Measurements from ENCODE around the gene JMJD8.

The JMJD8 gene

GRCh38 chr16:670485-671352 is 13.4 kb downstream of the JMJD8 start:
- H3K56ac ChIP-seq (ENCODE audit: low read length), result no peak overlapping the region
- no peak overlapping the region for H3K23ac ChIP-seq (ENCODE audit: low read length)
- DNase-seq, result no peak
- H3K4me2 ChIP-seq (ENCODE audit: low read length), result no peak overlapping the region
- peaks cover 22% of the 10 kb centered on the region for H3K36me3 ChIP-seq (ENCODE audit: control insufficient read depth, insufficient read depth, low read length)
- no peak overlapping the region for H3K27ac ChIP-seq (ENCODE audit: low read depth, low read length)
- H3K18ac ChIP-seq (ENCODE audit: low read length), result no peak overlapping the region
- H3K4me1 ChIP-seq (ENCODE audit: control insufficient read depth, low read depth, low read length), result peaks cover 5% of the 10 kb centered on the region
- no peak overlapping the region for H3K4ac ChIP-seq (ENCODE audit: low read depth, low read length)
- H4K5ac ChIP-seq (ENCODE audit: low read length), result no peak overlapping the region
- no peak overlapping the region for H2BK15ac ChIP-seq (replicated peaks; ENCODE audit: low read depth)
- no peaks in the 10 kb centered on the region for H3K27me3 ChIP-seq (ENCODE audit: insufficient read depth, low read length, poor library complexity)
- H3K4me3 ChIP-seq (ENCODE audit: low read length), result no peak overlapping the region
- H2BK5ac ChIP-seq (ENCODE audit: low read length), result no peak overlapping the region
- H3K9ac ChIP-seq (ENCODE audit: low read length), result no peak overlapping the region
- H3K79me2 ChIP-seq (ENCODE audit: control insufficient read depth, insufficient read depth, low read length), result peaks cover 12% of the 10 kb centered on the region
- H4K8ac ChIP-seq (ENCODE audit: low read depth, low read length), result no peak overlapping the region
- WGBS (ENCODE audit: extremely low coverage, insufficient coverage, low lambda C conversion rate), result no CpG with 5 or more reads among the region's 52 CpGs
- H3K79me1 ChIP-seq (ENCODE audit: low read length), result peaks cover 9% of the 10 kb centered on the region
- no peak overlapping the region for H2AK5ac ChIP-seq (ENCODE audit: low read length)
- H2BK120ac ChIP-seq (ENCODE audit: low read depth, low read length), result no peak overlapping the region

GRCh38 chr16:669666-670065 is 14.5 kb downstream of the JMJD8 start:
- Histone ChIP-seq H2BK15ac (replicated peaks; ENCODE audit: low read depth) (no peak overlapping the region), H3K18ac (ENCODE audit: low read length) (no peak overlapping the region), H4K8ac (ENCODE audit: low read depth, low read length) (no peak overlapping the region), H3K79me1 (ENCODE audit: low read length) (peaks cover 9% of the 10 kb centered on the region), H2AK5ac (ENCODE audit: low read length) (no peak overlapping the region), H2BK5ac (ENCODE audit: low read length) (no peak overlapping the region), H3K36me3 (ENCODE audit: control insufficient read depth, insufficient read depth, low read length) (peaks cover 22% of the 10 kb centered on the region), H3K27ac (ENCODE audit: low read depth, low read length) (no peak overlapping the region), H3K4me3 (ENCODE audit: low read length) (no peak overlapping the region), H3K27me3 (ENCODE audit: insufficient read depth, low read length, poor library complexity) (no peaks in the 10 kb centered on the region), H3K4ac (ENCODE audit: low read depth, low read length) (no peak overlapping the region), H3K79me2 (ENCODE audit: control insufficient read depth, insufficient read depth, low read length) (peaks cover 12% of the 10 kb centered on the region), H3K23ac (ENCODE audit: low read length) (no peak overlapping the region), H3K4me1 (ENCODE audit: control insufficient read depth, low read depth, low read length) (no peaks in the 10 kb centered on the region), H3K56ac (ENCODE audit: low read length) (no peak overlapping the region), H3K4me2 (ENCODE audit: low read length) (no peak overlapping the region), H4K5ac (ENCODE audit: low read length) (no peak overlapping the region), H2BK120ac (ENCODE audit: low read depth, low read length) (no peak overlapping the region), H3K9ac (ENCODE audit: low read length) (no peak overlapping the region)
- no peak for DNase-seq
- WGBS (ENCODE audit: extremely low coverage, insufficient coverage, low lambda C conversion rate), result no CpG with 5 or more reads among the region's 13 CpGs

- Histone ChIP-seq H2BK5ac (ENCODE audit: low read length) (no peak overlapping the region), H3K79me1 (ENCODE audit: low read length) (peaks cover 9% of the 10 kb centered on the region), H3K56ac (ENCODE audit: low read length) (peak overlapping the region; percentile 97), H2BK15ac (replicated peaks; ENCODE audit: low read depth) (no peak overlapping the region), H2AK5ac (ENCODE audit: low read length) (no peak overlapping the region), H3K27ac (ENCODE audit: low read depth, low read length) (no peak overlapping the region), H3K79me2 (ENCODE audit: control insufficient read depth, insufficient read depth, low read length) (peaks cover 12% of the 10 kb centered on the region), H3K4me3 (ENCODE audit: low read length) (peak overlapping the region; percentile 88), H3K23ac (ENCODE audit: low read length) (peak overlapping the region; percentile 24), H2BK120ac (ENCODE audit: low read depth, low read length) (no peak overlapping the region), H4K8ac (ENCODE audit: low read depth, low read length) (no peak overlapping the region), H3K36me3 (ENCODE audit: control insufficient read depth, insufficient read depth, low read length) (peaks cover 22% of the 10 kb centered on the region), H3K4ac (ENCODE audit: low read depth, low read length) (peak overlapping the region; percentile 64), H4K5ac (ENCODE audit: low read length) (no peak overlapping the region), H3K4me1 (ENCODE audit: control insufficient read depth, low read depth, low read length) (no peaks in the 10 kb centered on the region), H3K18ac (ENCODE audit: low read length) (peak overlapping the region; percentile 19), H3K4me2 (ENCODE audit: low read length) (peak overlapping the region; percentile 39), H3K9ac (ENCODE audit: low read length) (peak overlapping the region; percentile 94), H3K27me3 (ENCODE audit: insufficient read depth, low read length, poor library complexity) (no peaks in the 10 kb centered on the region)
- no CpG with 5 or more reads among the region's 50 CpGs for WGBS (ENCODE audit: extremely low coverage, insufficient coverage, low lambda C conversion rate)
- DNase-seq, result no peak
Observed at GRCh38 chr16:668519-669171, 15.5 kb downstream of the JMJD8 start.

- Histone ChIP-seq H3K27me3 (ENCODE audit: insufficient read depth, low read length, poor library complexity) (no peaks in the 10 kb centered on the region), H3K56ac (ENCODE audit: low read length) (peak within 1 kb of the TSS; percentile 97), H3K27ac (ENCODE audit: low read depth, low read length) (no peak within 1 kb of the TSS)
Observed at GRCh38 chr16:667780-668518, 16.2 kb downstream of the JMJD8 start, which contains the start of gene RHOT2. RHOT2 (plus strand) TSS chr16:668132; CDS start chr16:668200, 68 bp downstream.

GRCh38 chr16:667113-667779 is 16.9 kb downstream of the JMJD8 start:
- no peak overlapping the region for H3K27ac ChIP-seq (ENCODE audit: low read depth, low read length)
- WGBS (ENCODE audit: extremely low coverage, insufficient coverage, low lambda C conversion rate), result no CpG with 5 or more reads among the region's 22 CpGs
- H4K5ac ChIP-seq (ENCODE audit: low read length), result no peak overlapping the region
- no peak overlapping the region for H2BK120ac ChIP-seq (ENCODE audit: low read depth, low read length)
- H3K9ac ChIP-seq (ENCODE audit: low read length), result peak overlapping the region; percentile 42
- H3K4me2 ChIP-seq (ENCODE audit: low read length), result no peak overlapping the region
- H3K36me3 ChIP-seq (ENCODE audit: control insufficient read depth, insufficient read depth, low read length), result peaks cover 15% of the 10 kb centered on the region
- no peak overlapping the region for H3K23ac ChIP-seq (ENCODE audit: low read length)
- no peaks in the 10 kb centered on the region for H3K4me1 ChIP-seq (ENCODE audit: control insufficient read depth, low read depth, low read length)
- H3K79me2 ChIP-seq (ENCODE audit: control insufficient read depth, insufficient read depth, low read length), result peaks cover 12% of the 10 kb centered on the region
- H3K4ac ChIP-seq (ENCODE audit: low read depth, low read length), result no peak overlapping the region
- no peak overlapping the region for H2BK15ac ChIP-seq (replicated peaks; ENCODE audit: low read depth)
- H3K56ac ChIP-seq (ENCODE audit: low read length), result peak overlapping the region; percentile 64
- no peak overlapping the region for H3K18ac ChIP-seq (ENCODE audit: low read length)
- no peak overlapping the region for H4K8ac ChIP-seq (ENCODE audit: low read depth, low read length)
- no peak overlapping the region for H3K4me3 ChIP-seq (ENCODE audit: low read length)
- peaks cover 9% of the 10 kb centered on the region for H3K79me1 ChIP-seq (ENCODE audit: low read length)
- no peak overlapping the region for H2AK5ac ChIP-seq (ENCODE audit: low read length)
- no peak overlapping the region for H2BK5ac ChIP-seq (ENCODE audit: low read length)
- DNase-seq, result no peak
- H3K27me3 ChIP-seq (ENCODE audit: insufficient read depth, low read length, poor library complexity), result no peaks in the 10 kb centered on the region

More at GRCh38 chr16:667780-668518, 16.2 kb downstream of the JMJD8 start, which contains the start of gene RHOT2:
- peaks cover 12% of the 10 kb centered on the region for H3K79me2 ChIP-seq (ENCODE audit: control insufficient read depth, insufficient read depth, low read length)
- WGBS (ENCODE audit: extremely low coverage, insufficient coverage, low lambda C conversion rate), result no CpG with 5 or more reads among the region's 78 CpGs
- peaks cover 9% of the 10 kb centered on the region for H3K79me1 ChIP-seq (ENCODE audit: low read length)
- peak; percentile 95 for DNase-seq
- peak within 1 kb of the TSS; percentile 88 for H3K4me3 ChIP-seq (ENCODE audit: low read length)
- peak within 1 kb of the TSS; percentile 94 for H3K9ac ChIP-seq (ENCODE audit: low read length)
- peaks cover 20% of the 10 kb centered on the region for H3K36me3 ChIP-seq (ENCODE audit: control insufficient read depth, insufficient read depth, low read length)
- no peak within 1 kb of the TSS for H2BK5ac ChIP-seq (ENCODE audit: low read length)
- no peak within 1 kb of the TSS for H4K5ac ChIP-seq (ENCODE audit: low read length)
- H2BK120ac ChIP-seq (ENCODE audit: low read depth, low read length), result no peak within 1 kb of the TSS
- H3K4ac ChIP-seq (ENCODE audit: low read depth, low read length), result peak within 1 kb of the TSS; percentile 64
- no peak within 1 kb of the TSS for H2AK5ac ChIP-seq (ENCODE audit: low read length)
- H4K8ac ChIP-seq (ENCODE audit: low read depth, low read length), result no peak within 1 kb of the TSS
- H2BK15ac ChIP-seq (replicated peaks; ENCODE audit: low read depth), result no peak within 1 kb of the TSS
- peak within 1 kb of the TSS; percentile 39 for H3K4me2 ChIP-seq (ENCODE audit: low read length)
- H3K23ac ChIP-seq (ENCODE audit: low read length), result peak within 1 kb of the TSS; percentile 24
- H3K18ac ChIP-seq (ENCODE audit: low read length), result peak within 1 kb of the TSS; percentile 19
- H3K4me1 ChIP-seq (ENCODE audit: control insufficient read depth, low read depth, low read length), result no peaks in the 10 kb centered on the region

All from mesendoderm (in vitro differentiated cells).